ENCODE results near the gene PITRM1.

PITRM1 gene

DNA sequence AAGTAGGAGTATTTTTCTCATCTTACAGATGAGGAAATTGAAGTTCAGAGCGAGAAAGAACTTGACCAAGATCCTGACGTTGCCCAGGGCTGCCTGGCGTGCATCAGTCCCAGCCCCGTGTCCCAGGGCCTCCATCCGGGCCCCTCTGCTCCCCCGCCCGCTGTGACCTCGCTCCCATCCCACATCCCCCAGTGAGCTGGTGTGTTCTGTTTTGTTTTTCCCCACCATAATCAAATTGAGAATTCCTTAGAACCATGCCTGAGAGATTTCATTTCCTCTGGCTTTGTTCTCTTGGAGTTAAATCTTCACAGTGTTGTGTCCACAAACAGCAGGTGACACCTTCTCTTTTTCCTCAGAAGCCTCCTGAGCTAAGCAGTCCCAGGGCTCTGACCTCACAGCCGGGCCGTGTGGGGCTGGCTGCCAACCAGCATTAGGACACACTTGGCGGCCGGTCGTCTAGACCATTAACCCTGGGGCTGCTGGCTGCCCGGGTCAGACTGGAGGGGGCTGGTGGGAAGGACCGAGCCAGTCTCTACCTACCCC lies 60.9 kb downstream of the PITRM1 start:
- TF ChIP-seq, protein P1, sequence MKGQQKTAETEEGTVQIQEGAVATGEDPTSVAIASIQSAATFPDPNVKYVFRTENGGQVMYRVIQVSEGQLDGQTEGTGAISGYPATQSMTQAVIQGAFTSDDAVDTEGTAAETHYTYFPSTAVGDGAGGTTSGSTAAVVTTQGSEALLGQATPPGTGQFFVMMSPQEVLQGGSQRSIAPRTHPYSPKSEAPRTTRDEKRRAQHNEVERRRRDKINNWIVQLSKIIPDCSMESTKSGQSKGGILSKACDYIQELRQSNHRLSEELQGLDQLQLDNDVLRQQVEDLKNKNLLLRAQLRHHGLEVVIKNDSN (IDR thresholded peaks at IDR 0.05), result no peak
- TF ChIP-seq ZBTB7A (IDR thresholded peaks at IDR 0.05; ENCODE audit: low read depth), result no peak
- no peak for TF ChIP-seq CEBPB (IDR thresholded peaks at IDR 0.05)
- TF ChIP-seq CREB1 (IDR thresholded peaks at IDR 0.05; ENCODE audit: low read depth), result no peak
- TF ChIP-seq, protein P2, sequence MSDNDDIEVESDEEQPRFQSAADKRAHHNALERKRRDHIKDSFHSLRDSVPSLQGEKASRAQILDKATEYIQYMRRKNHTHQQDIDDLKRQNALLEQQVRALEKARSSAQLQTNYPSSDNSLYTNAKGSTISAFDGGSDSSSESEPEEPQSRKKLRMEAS (IDR thresholded peaks at IDR 0.05), result no peak
- TF ChIP-seq NFIC (IDR thresholded peaks at IDR 0.05), result no peak
- TF ChIP-seq EP300 (IDR thresholded peaks at IDR 0.05; ENCODE audit: borderline replicate concordance), result no peak
- TF ChIP-seq, protein P3, sequence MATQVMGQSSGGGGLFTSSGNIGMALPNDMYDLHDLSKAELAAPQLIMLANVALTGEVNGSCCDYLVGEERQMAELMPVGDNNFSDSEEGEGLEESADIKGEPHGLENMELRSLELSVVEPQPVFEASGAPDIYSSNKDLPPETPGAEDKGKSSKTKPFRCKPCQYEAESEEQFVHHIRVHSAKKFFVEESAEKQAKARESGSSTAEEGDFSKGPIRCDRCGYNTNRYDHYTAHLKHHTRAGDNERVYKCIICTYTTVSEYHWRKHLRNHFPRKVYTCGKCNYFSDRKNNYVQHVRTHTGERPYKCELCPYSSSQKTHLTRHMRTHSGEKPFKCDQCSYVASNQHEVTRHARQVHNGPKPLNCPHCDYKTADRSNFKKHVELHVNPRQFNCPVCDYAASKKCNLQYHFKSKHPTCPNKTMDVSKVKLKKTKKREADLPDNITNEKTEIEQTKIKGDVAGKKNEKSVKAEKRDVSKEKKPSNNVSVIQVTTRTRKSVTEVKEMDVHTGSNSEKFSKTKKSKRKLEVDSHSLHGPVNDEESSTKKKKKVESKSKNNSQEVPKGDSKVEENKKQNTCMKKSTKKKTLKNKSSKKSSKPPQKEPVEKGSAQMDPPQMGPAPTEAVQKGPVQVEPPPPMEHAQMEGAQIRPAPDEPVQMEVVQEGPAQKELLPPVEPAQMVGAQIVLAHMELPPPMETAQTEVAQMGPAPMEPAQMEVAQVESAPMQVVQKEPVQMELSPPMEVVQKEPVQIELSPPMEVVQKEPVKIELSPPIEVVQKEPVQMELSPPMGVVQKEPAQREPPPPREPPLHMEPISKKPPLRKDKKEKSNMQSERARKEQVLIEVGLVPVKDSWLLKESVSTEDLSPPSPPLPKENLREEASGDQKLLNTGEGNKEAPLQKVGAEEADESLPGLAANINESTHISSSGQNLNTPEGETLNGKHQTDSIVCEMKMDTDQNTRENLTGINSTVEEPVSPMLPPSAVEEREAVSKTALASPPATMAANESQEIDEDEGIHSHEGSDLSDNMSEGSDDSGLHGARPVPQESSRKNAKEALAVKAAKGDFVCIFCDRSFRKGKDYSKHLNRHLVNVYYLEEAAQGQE (IDR thresholded peaks at IDR 0.05; ENCODE audit: low read depth), result no peak
- no peak for TF ChIP-seq TEAD4 (IDR thresholded peaks at IDR 0.05)
- no peak for TF ChIP-seq TAF1 (IDR thresholded peaks at IDR 0.05; ENCODE audit: low read depth)
- no peak for TF ChIP-seq EGR1 (IDR thresholded peaks at IDR 0.05)
- no peak for TF ChIP-seq RAD21 (IDR thresholded peaks at IDR 0.05; ENCODE audit: low read depth)
- TF ChIP-seq FOXM1 (IDR thresholded peaks at IDR 0.05; ENCODE audit: borderline replicate concordance, low read depth), result no peak
- no peak for TF ChIP-seq YY1 (IDR thresholded peaks at IDR 0.05; ENCODE audit: low read depth)
- TF ChIP-seq TCF12 (IDR thresholded peaks at IDR 0.05; ENCODE audit: low read depth), result no peak

DNA sequence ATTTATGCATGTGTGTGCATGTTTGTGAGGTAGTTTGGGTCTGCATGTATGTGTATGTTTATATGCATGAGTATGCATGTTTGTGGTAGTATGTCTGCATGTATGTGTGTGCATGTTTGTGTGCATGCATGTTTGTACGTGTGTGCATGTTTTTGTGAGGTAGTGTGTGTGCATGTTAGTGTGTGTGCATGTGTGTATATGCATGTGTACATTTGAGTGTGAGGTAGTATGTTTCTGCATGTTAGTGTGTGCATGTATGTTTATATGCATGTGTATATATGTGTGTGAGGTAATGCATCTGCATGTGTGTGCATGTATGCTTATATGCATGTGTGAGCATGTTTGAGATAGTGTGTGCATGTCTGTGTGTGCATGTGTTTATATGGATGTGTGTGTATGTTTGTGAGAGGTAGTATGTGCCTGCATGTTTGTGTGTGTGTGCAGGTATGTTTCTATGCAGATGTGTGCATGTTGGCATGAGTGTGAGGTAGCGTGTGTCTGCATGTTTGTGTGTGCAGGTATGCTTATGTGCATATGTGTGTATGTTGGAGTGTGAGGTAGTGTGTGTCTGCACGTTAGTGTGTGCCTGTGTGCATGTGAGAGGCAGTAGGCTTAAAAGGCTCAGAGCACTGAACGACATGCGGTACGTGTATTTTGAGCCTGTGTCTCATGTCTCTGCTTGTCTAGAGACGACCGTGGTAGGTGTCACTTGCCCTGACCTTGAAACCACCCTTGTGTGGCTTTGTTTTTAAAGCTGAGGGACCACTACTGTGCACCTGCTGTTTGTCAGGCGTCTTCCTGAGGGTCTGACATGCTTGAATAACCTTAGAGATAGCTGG lies 61.6 kb downstream of the PITRM1 start:
- TF ChIP-seq TEAD4 (IDR thresholded peaks at IDR 0.05) (no peak), CREB1 (IDR thresholded peaks at IDR 0.05; ENCODE audit: low read depth) (no peak), FOXM1 (IDR thresholded peaks at IDR 0.05; ENCODE audit: borderline replicate concordance, low read depth) (no peak), EP300 (IDR thresholded peaks at IDR 0.05; ENCODE audit: borderline replicate concordance) (no peak), NFIC (IDR thresholded peaks at IDR 0.05) (no peak), TCF12 (IDR thresholded peaks at IDR 0.05; ENCODE audit: low read depth) (no peak), YY1 (IDR thresholded peaks at IDR 0.05; ENCODE audit: low read depth) (no peak), RAD21 (IDR thresholded peaks at IDR 0.05; ENCODE audit: low read depth) (no peak), TAF1 (IDR thresholded peaks at IDR 0.05; ENCODE audit: low read depth) (no peak), CEBPB (IDR thresholded peaks at IDR 0.05) (no peak), EGR1 (IDR thresholded peaks at IDR 0.05) (no peak), ZBTB7A (IDR thresholded peaks at IDR 0.05; ENCODE audit: low read depth) (no peak)
- TF ChIP-seq, protein P2 (IDR thresholded peaks at IDR 0.05), result no peak
- TF ChIP-seq, protein P1 (IDR thresholded peaks at IDR 0.05), result no peak
- TF ChIP-seq, protein P3 (IDR thresholded peaks at IDR 0.05; ENCODE audit: low read depth), result no peak

DNA sequence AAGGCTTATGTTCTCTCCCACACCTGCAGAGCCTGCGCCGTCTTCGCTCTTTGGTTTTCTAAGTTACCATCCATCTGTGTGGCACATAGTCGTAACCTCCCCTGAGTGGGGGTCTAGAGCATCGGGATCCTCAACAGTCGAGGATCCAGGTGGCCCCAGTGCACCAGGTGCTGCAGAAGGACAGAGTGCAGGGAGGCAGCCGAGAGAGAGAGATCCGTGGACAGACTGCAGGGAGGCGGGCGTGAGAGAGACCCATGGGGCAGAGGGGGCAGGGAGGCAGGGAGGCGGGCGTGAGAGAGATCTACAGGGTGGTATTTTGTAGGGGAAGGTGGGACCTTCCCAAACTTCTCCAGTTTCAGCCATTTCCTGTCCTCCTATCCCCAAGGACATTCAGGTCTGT lies 62.9 kb downstream of the PITRM1 start:
- TF ChIP-seq RAD21 (IDR thresholded peaks at IDR 0.05; ENCODE audit: low read depth), result no peak
- TF ChIP-seq, protein P2 (IDR thresholded peaks at IDR 0.05), result no peak
- no peak for TF ChIP-seq NFIC (IDR thresholded peaks at IDR 0.05)
- TF ChIP-seq ZBTB7A (IDR thresholded peaks at IDR 0.05; ENCODE audit: low read depth), result no peak
- TF ChIP-seq, protein P1 (IDR thresholded peaks at IDR 0.05), result no peak
- TF ChIP-seq CREB1 (IDR thresholded peaks at IDR 0.05; ENCODE audit: low read depth), result no peak
- no peak for TF ChIP-seq EP300 (IDR thresholded peaks at IDR 0.05; ENCODE audit: borderline replicate concordance)
- no peak for TF ChIP-seq TAF1 (IDR thresholded peaks at IDR 0.05; ENCODE audit: low read depth)
- no peak for TF ChIP-seq EGR1 (IDR thresholded peaks at IDR 0.05)
- no peak for TF ChIP-seq TCF12 (IDR thresholded peaks at IDR 0.05; ENCODE audit: low read depth)
- TF ChIP-seq, protein P3 (IDR thresholded peaks at IDR 0.05; ENCODE audit: low read depth), result no peak
- TF ChIP-seq FOXM1 (IDR thresholded peaks at IDR 0.05; ENCODE audit: borderline replicate concordance, low read depth), result no peak
- TF ChIP-seq CEBPB (IDR thresholded peaks at IDR 0.05), result no peak
- no peak for TF ChIP-seq YY1 (IDR thresholded peaks at IDR 0.05; ENCODE audit: low read depth)
- TF ChIP-seq TEAD4 (IDR thresholded peaks at IDR 0.05), result no peak

Measured in Ishikawa (cell line).